ENCODE measurements around the gene AK3. TPM values are rescaled to one million over a fixed set of nuclear protein-coding genes. Genes with fewer than 3 reads are reported as not detected.

The AK3 gene
- total RNA-seq, 1 donor from 2014 or later = 59.0 TPM

- H3K36me3 Mint-ChIP-seq (ENCODE audit: low read depth) = peaks cover 12% of the 10 kb centered on the region
- TF ChIP-seq CTCF (conservative IDR thresholded peaks at IDR 0.05) = no peak
- H3K4me3 Mint-ChIP-seq = no peak overlapping the region
- H3K9me3 Mint-ChIP-seq = no peaks in the 10 kb centered on the region
- H3K4me1 Mint-ChIP-seq = no peaks in the 10 kb centered on the region
- no peak for DNase-seq (ENCODE audit: low read depth, low spot score)
- H3K27me3 Mint-ChIP-seq (ENCODE audit: low read depth) = no peaks in the 10 kb centered on the region
- no peak overlapping the region for H3K27ac Mint-ChIP-seq (ENCODE audit: unreplicated experiment)
Measured at GRCh38 chr9:4704129-4704528, 36.9 kb downstream of the AK3 start.

GRCh38 chr9:4701526-4701925 lies 39.5 kb downstream of the AK3 start:
- Mint-ChIP-seq H3K27ac (ENCODE audit: unreplicated experiment) (no peak overlapping the region), H3K4me3 (no peak overlapping the region), H3K4me1 (no peaks in the 10 kb centered on the region), H3K27me3 (ENCODE audit: low read depth) (no peaks in the 10 kb centered on the region), H3K9me3 (no peaks in the 10 kb centered on the region), H3K36me3 (ENCODE audit: low read depth) (peaks cover 7% of the 10 kb centered on the region)
- no peak for DNase-seq (ENCODE audit: low read depth, low spot score)
- no peak for TF ChIP-seq CTCF (conservative IDR thresholded peaks at IDR 0.05)

GRCh38 chr9:4700932-4701331 lies 40.1 kb downstream of the AK3 start:
- no peak for DNase-seq (ENCODE audit: low read depth, low spot score)
- no peak overlapping the region for H3K4me3 Mint-ChIP-seq
- no peaks in the 10 kb centered on the region for H3K4me1 Mint-ChIP-seq

GRCh38 chr9:4700091-4700490 lies 40.9 kb downstream of the AK3 start:
- Mint-ChIP-seq H3K36me3 (ENCODE audit: low read depth) (peaks cover 4% of the 10 kb centered on the region), H3K27me3 (ENCODE audit: low read depth) (no peaks in the 10 kb centered on the region), H3K4me3 (no peak overlapping the region), H3K4me1 (no peaks in the 10 kb centered on the region), H3K9me3 (no peaks in the 10 kb centered on the region), H3K27ac (ENCODE audit: unreplicated experiment) (no peak overlapping the region)
- DNase-seq (ENCODE audit: low read depth, low spot score) = no peak
- TF ChIP-seq CTCF (conservative IDR thresholded peaks at IDR 0.05) = no peak

More at GRCh38 chr9:4700932-4701331, 40.1 kb downstream of the AK3 start:
- no peaks in the 10 kb centered on the region for H3K27me3 Mint-ChIP-seq (ENCODE audit: low read depth)
- peaks cover 4% of the 10 kb centered on the region for H3K36me3 Mint-ChIP-seq (ENCODE audit: low read depth)
- H3K9me3 Mint-ChIP-seq = no peaks in the 10 kb centered on the region
- no peak overlapping the region for H3K27ac Mint-ChIP-seq (ENCODE audit: unreplicated experiment)
- no peak for TF ChIP-seq CTCF (conservative IDR thresholded peaks at IDR 0.05)

GRCh38 chr9:4691795-4692194 lies 49.2 kb downstream of the AK3 start:
- no peaks in the 10 kb centered on the region for H3K4me1 Mint-ChIP-seq
- no peak overlapping the region for H3K4me3 Mint-ChIP-seq
- no peak for DNase-seq (ENCODE audit: low read depth, low spot score)
- H3K36me3 Mint-ChIP-seq (ENCODE audit: low read depth) = peaks cover 5% of the 10 kb centered on the region
- no peaks in the 10 kb centered on the region for H3K9me3 Mint-ChIP-seq
- no peak overlapping the region for H3K27ac Mint-ChIP-seq (ENCODE audit: unreplicated experiment)
- H3K27me3 Mint-ChIP-seq (ENCODE audit: low read depth) = no peaks in the 10 kb centered on the region
- TF ChIP-seq CTCF (conservative IDR thresholded peaks at IDR 0.05) = no peak

GRCh38 chr9:4690144-4690543 lies 50.9 kb downstream of the AK3 start:
- no peaks in the 10 kb centered on the region for H3K9me3 Mint-ChIP-seq
- no peak overlapping the region for H3K27ac Mint-ChIP-seq (ENCODE audit: unreplicated experiment)
- no peaks in the 10 kb centered on the region for H3K4me1 Mint-ChIP-seq
- no peak for TF ChIP-seq CTCF (conservative IDR thresholded peaks at IDR 0.05)
- no peak overlapping the region for H3K4me3 Mint-ChIP-seq
- H3K27me3 Mint-ChIP-seq (ENCODE audit: low read depth) = no peaks in the 10 kb centered on the region
- H3K36me3 Mint-ChIP-seq (ENCODE audit: low read depth) = peaks cover 5% of the 10 kb centered on the region
- DNase-seq (ENCODE audit: low read depth, low spot score) = no peak

Measured in neural crest cell (in vitro differentiated cells).